K562 (cell line): ENCODE results near the gene ALAS2. TPM values are rescaled to one million over a fixed set of nuclear protein-coding genes. Genes with fewer than 3 reads are reported as not detected.

Experiments
- BDP1 ChIP-seq: IDR thresholded peaks from 3 replicates; pipeline ENCODE4 v1.6.1; 2011; ENCODE audit not compliant: insufficient read length, insufficient read depth
- CBFA2T2 ChIP-seq: fragments of 450-650 bp; conservative IDR thresholded peaks from 2 replicates; pipeline ENCODE4 v1.6.1; 2017; ENCODE audit warnings: mild to moderate bottlenecking
- CBFA2T3 ChIP-seq: fragments of 450-650 bp; IDR thresholded peaks from 2 replicates; pipeline ENCODE4 v1.6.1; 2017
- POLR2G ChIP-seq: fragments of 200-400 bp; formaldehyde crosslinking; IDR thresholded peaks from 2 replicates; pipeline ENCODE4 v1.6.1; 2017; ENCODE audit warnings: low read depth, mild to moderate bottlenecking, antibody characterized with exemption, low read length, moderate library complexity
- RBM14 ChIP-seq: fragments of 200-400 bp; formaldehyde crosslinking; IDR thresholded peaks from 2 replicates; pipeline ENCODE4 v1.6.1; 2018; ENCODE audit warnings: low read depth, mild to moderate bottlenecking, low read length, moderate library complexity, borderline replicate concordance; ENCODE audit not compliant: insufficient read depth
- ZNF121 ChIP-seq: sonication (generic); formaldehyde crosslinking; conservative IDR thresholded peaks from 2 replicates; pipeline ENCODE4 v1.8.0; 2022; ENCODE audit warnings: missing genetic modification reagents
- ZNF764 ChIP-seq: fragments of 250-450 bp; sonication (Bioruptor Pico); IDR thresholded peaks from 2 replicates; pipeline ENCODE4 v1.4.0; 2020; ENCODE audit warnings: low read depth, mild to moderate bottlenecking, moderate library complexity
- polyA plus RNA-seq, 8 experiments: library from polyadenylated mRNA; depleted of rRNA in 4 of 8; stranded (reverse) in 5 of 8; unstranded in 3 of 8; fragments of >200 nt; fragmentation: Nextera tagmentation in 2 of 8; fragmentation: Illumina TruSeq in 1 of 8; extraction: Ambion mirVana in 2 of 8; extraction: Trizol in 1 of 8; gene quantifications; 2 replicates each; pipeline versions ENCODE4 v1.2.1 to v1.2.3, GENCODE V29; 2011 to 2014; ENCODE audit warnings: inconsistent platforms in 1 of 8, missing spikeins in 1 of 8
- total RNA-seq, 7 experiments: library from RNA; depleted of rRNA in 6 of 7; stranded (reverse); fragments of >200 nt in 6 of 7; fragmentation: Illumina TruSeq in 2 of 7; extraction: Trizol in 2 of 7; gene quantifications; 2 replicates each; pipeline versions ENCODE4 v1.2.1 to v1.2.3, GENCODE V29; 2011 to 2021; ENCODE audit warnings: low replicate concordance in 1 of 7
- TF ChIP-seq, protein P1 (sequence below): IDR thresholded peaks from 3 replicates; pipeline ENCODE4 v1.6.1; 2011; ENCODE audit warnings: borderline replicate concordance, mild to moderate bottlenecking, moderate library complexity; ENCODE audit not compliant: insufficient read length; ENCODE audit errors: extremely low read depth
- TF ChIP-seq, protein P2 (sequence below): fragments of 450-650 bp; IDR thresholded peaks from 2 replicates; pipeline ENCODE4 v1.6.1; 2017; ENCODE audit warnings: antibody characterized with exemption
- TF ChIP-seq, protein P3 (sequence below): sonication (generic); formaldehyde crosslinking; IDR thresholded peaks from 2 replicates; pipeline ENCODE4 v1.4.0; 2020; ENCODE audit warnings: mild to moderate bottlenecking, missing genetic modification reagents
- TF ChIP-seq, protein P4 (sequence below): fragments of 250-450 bp; sonication (Bioruptor Pico); IDR thresholded peaks from 2 replicates; pipeline ENCODE4 v1.5.0; 2022; ENCODE audit warnings: mild to moderate bottlenecking
- TF ChIP-seq, protein P5 (sequence below), 2 experiments: IDR thresholded peaks in 1 of 2; conservative IDR thresholded peaks in 1 of 2; 2 replicates each; pipeline ENCODE4 v1.6.1; 2016; ENCODE audit warnings: low read depth in 2 of 2, mild to moderate bottlenecking in 1 of 2, missing compliant biosample characterization in 1 of 2, missing genetic modification characterization in 1 of 2, moderate library complexity in 1 of 2
- TF ChIP-seq, protein P6 (sequence below): sonication (generic); formaldehyde crosslinking; IDR thresholded peaks from 2 replicates; pipeline ENCODE4 v1.8.0; 2022; ENCODE audit warnings: mild to moderate bottlenecking, low read depth, missing genetic modification reagents

The ALAS2 gene
- total and polyA plus RNA-seq, 9 of the 15 experiments (the other 6 are each of a cell fraction or from before 2014, with no cell fraction given): 14.6 to 101 (median 33.4) TPM

GRCh38 chrX:55014897-55015299, 15.9 kb downstream of the ALAS2 start (continued):
- TF ChIP-seq, protein P1, sequence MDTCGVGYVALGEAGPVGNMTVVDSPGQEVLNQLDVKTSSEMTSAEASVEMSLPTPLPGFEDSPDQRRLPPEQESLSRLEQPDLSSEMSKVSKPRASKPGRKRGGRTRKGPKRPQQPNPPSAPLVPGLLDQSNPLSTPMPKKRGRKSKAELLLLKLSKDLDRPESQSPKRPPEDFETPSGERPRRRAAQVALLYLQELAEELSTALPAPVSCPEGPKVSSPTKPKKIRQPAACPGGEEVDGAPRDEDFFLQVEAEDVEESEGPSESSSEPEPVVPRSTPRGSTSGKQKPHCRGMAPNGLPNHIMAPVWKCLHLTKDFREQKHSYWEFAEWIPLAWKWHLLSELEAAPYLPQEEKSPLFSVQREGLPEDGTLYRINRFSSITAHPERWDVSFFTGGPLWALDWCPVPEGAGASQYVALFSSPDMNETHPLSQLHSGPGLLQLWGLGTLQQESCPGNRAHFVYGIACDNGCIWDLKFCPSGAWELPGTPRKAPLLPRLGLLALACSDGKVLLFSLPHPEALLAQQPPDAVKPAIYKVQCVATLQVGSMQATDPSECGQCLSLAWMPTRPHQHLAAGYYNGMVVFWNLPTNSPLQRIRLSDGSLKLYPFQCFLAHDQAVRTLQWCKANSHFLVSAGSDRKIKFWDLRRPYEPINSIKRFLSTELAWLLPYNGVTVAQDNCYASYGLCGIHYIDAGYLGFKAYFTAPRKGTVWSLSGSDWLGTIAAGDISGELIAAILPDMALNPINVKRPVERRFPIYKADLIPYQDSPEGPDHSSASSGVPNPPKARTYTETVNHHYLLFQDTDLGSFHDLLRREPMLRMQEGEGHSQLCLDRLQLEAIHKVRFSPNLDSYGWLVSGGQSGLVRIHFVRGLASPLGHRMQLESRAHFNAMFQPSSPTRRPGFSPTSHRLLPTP: no peak
- TF ChIP-seq RBM14: no peak
- no peak for TF ChIP-seq BDP1
- TF ChIP-seq ZNF121 (CRISPR knock-in tag): no peak
- TF ChIP-seq CBFA2T2: peak; percentile 99
- TF ChIP-seq CBFA2T3: peak; percentile 99
- TF ChIP-seq ZNF764 (CRISPR knock-in tag): no peak
- TF ChIP-seq POLR2G: no peak
- TF ChIP-seq, protein P2, sequence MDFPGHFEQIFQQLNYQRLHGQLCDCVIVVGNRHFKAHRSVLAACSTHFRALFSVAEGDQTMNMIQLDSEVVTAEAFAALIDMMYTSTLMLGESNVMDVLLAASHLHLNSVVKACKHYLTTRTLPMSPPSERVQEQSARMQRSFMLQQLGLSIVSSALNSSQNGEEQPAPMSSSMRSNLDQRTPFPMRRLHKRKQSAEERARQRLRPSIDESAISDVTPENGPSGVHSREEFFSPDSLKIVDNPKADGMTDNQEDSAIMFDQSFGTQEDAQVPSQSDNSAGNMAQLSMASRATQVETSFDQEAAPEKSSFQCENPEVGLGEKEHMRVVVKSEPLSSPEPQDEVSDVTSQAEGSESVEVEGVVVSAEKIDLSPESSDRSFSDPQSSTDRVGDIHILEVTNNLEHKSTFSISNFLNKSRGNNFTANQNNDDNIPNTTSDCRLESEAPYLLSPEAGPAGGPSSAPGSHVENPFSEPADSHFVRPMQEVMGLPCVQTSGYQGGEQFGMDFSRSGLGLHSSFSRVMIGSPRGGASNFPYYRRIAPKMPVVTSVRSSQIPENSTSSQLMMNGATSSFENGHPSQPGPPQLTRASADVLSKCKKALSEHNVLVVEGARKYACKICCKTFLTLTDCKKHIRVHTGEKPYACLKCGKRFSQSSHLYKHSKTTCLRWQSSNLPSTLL: no peak
- TF ChIP-seq, protein P3, sequence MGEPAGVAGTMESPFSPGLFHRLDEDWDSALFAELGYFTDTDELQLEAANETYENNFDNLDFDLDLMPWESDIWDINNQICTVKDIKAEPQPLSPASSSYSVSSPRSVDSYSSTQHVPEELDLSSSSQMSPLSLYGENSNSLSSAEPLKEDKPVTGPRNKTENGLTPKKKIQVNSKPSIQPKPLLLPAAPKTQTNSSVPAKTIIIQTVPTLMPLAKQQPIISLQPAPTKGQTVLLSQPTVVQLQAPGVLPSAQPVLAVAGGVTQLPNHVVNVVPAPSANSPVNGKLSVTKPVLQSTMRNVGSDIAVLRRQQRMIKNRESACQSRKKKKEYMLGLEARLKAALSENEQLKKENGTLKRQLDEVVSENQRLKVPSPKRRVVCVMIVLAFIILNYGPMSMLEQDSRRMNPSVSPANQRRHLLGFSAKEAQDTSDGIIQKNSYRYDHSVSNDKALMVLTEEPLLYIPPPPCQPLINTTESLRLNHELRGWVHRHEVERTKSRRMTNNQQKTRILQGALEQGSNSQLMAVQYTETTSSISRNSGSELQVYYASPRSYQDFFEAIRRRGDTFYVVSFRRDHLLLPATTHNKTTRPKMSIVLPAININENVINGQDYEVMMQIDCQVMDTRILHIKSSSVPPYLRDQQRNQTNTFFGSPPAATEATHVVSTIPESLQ (CRISPR knock-in tag): no peak
- TF ChIP-seq, protein P4, sequence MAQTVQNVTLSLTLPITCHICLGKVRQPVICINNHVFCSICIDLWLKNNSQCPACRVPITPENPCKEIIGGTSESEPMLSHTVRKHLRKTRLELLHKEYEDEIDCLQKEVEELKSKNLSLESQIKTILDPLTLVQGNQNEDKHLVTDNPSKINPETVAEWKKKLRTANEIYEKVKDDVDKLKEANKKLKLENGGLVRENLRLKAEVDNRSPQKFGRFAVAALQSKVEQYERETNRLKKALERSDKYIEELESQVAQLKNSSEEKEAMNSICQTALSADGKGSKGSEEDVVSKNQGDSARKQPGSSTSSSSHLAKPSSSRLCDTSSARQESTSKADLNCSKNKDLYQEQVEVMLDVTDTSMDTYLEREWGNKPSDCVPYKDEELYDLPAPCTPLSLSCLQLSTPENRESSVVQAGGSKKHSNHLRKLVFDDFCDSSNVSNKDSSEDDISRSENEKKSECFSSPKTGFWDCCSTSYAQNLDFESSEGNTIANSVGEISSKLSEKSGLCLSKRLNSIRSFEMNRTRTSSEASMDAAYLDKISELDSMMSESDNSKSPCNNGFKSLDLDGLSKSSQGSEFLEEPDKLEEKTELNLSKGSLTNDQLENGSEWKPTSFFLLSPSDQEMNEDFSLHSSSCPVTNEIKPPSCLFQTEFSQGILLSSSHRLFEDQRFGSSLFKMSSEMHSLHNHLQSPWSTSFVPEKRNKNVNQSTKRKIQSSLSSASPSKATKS (CRISPR knock-in tag): no peak
- TF ChIP-seq, protein P5, sequence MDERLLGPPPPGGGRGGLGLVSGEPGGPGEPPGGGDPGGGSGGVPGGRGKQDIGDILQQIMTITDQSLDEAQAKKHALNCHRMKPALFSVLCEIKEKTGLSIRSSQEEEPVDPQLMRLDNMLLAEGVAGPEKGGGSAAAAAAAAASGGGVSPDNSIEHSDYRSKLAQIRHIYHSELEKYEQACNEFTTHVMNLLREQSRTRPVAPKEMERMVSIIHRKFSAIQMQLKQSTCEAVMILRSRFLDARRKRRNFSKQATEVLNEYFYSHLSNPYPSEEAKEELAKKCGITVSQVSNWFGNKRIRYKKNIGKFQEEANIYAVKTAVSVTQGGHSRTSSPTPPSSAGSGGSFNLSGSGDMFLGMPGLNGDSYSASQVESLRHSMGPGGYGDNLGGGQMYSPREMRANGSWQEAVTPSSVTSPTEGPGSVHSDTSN (CRISPR knock-in tag; IDR thresholded peaks at IDR 0.05; ENCODE audit: low read depth): no peak
- TF ChIP-seq, protein P5 (tag; conservative IDR thresholded peaks at IDR 0.05; ENCODE audit: low read depth): peak; percentile 63
- TF ChIP-seq, protein P6, sequence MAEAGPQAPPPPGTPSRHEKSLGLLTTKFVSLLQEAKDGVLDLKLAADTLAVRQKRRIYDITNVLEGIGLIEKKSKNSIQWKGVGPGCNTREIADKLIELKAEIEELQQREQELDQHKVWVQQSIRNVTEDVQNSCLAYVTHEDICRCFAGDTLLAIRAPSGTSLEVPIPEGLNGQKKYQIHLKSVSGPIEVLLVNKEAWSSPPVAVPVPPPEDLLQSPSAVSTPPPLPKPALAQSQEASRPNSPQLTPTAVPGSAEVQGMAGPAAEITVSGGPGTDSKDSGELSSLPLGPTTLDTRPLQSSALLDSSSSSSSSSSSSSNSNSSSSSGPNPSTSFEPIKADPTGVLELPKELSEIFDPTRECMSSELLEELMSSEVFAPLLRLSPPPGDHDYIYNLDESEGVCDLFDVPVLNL (CRISPR knock-in tag): no peak
